NB4 (cell line): Measurements from ENCODE around the gene ACTR8.

Source experiments
- POLR2A ChIP-seq: IDR thresholded peaks from 2 replicates; pipeline ENCODE4 v1.6.1; 2011; ENCODE audit warnings: mild to moderate bottlenecking; ENCODE audit not compliant: insufficient read length; ENCODE audit errors: extremely low read depth
- TF ChIP-seq, protein P1 (sequence below): IDR thresholded peaks from one replicate; pipeline ENCODE4 v1.5.1; 2012; ENCODE audit warnings: low read depth, low read length
- TF ChIP-seq, protein P2 (sequence below): IDR thresholded peaks from 2 replicates; pipeline ENCODE4 v1.6.1; 2011; ENCODE audit warnings: low read depth, low read length

DNA sequence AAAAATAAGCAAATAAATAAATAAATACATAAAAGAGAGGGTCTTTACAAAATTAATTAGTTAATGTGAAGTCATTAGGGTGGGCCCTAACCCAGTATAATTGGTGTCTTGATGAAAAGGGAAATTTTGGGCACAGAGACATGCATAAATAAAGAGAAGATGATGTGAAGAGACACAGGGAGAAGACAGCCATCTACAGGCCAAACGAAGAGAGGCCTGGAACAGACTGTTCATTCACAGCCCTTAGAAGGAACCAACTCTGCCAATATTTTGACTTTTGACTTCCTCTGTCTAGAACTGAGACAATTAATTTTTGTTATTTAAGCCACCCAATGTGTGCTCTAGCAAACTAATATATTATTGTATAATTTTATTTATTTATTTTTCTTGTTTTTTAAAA lies 39.3 kb upstream of the ACTR8 start:
- TF ChIP-seq, protein P1, sequence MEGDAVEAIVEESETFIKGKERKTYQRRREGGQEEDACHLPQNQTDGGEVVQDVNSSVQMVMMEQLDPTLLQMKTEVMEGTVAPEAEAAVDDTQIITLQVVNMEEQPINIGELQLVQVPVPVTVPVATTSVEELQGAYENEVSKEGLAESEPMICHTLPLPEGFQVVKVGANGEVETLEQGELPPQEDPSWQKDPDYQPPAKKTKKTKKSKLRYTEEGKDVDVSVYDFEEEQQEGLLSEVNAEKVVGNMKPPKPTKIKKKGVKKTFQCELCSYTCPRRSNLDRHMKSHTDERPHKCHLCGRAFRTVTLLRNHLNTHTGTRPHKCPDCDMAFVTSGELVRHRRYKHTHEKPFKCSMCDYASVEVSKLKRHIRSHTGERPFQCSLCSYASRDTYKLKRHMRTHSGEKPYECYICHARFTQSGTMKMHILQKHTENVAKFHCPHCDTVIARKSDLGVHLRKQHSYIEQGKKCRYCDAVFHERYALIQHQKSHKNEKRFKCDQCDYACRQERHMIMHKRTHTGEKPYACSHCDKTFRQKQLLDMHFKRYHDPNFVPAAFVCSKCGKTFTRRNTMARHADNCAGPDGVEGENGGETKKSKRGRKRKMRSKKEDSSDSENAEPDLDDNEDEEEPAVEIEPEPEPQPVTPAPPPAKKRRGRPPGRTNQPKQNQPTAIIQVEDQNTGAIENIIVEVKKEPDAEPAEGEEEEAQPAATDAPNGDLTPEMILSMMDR = peak; percentile 38
- TF ChIP-seq, protein P2, sequence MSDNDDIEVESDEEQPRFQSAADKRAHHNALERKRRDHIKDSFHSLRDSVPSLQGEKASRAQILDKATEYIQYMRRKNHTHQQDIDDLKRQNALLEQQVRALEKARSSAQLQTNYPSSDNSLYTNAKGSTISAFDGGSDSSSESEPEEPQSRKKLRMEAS = no peak
- no peak for TF ChIP-seq POLR2A
